NCI-H345 treated with DMSO at 0.1 percent for 48 hours (cell line): ENCODE data around the gene WDR74.
"Not testable (repeated sequence)": the region's sequence is repeated elsewhere in the genome, so short reads cannot be mapped to it uniquely, and the experiment has no call there.

ENCODE experiments used
- DNase-seq: peaks from one replicate; lab custom pipeline; 2025; ENCODE audit not compliant: unreplicated experiment; lab: John Stamatoyannopoulos, UW

The WDR74 gene

GRCh38 chr11:62839050-62839945 lies at the start of gene WDR74:
Gene WDR74 (minus strand): TSS chr11:62839590. CDS start chr11:62839570, 20 bp downstream.
- peak; percentile 90 for DNase-seq

GRCh38 chr11:62889126-62889483 lies 49.7 kb upstream of the WDR74 start:
- no peak for DNase-seq

GRCh38 chr11:62888406-62888805 lies 49.0 kb upstream of the WDR74 start:
- no peak for DNase-seq

GRCh38 chr11:62885137-62885750 lies 45.9 kb upstream of the WDR74 start:
- no peak for DNase-seq

- DNase-seq = no peak
Observed at GRCh38 chr11:62883673-62884072, 44.3 kb upstream of the WDR74 start.

- DNase-seq = no peak
Observed at GRCh38 chr11:62882788-62883501, 43.6 kb upstream of the WDR74 start.

GRCh38 chr11:62882431-62882749 lies 43.0 kb upstream of the WDR74 start:
- no peak for DNase-seq

- peak; percentile 79 for DNase-seq
Observed at GRCh38 chr11:62881579-62882430, 42.4 kb upstream of the WDR74 start.

GRCh38 chr11:62880803-62881578 lies 41.6 kb upstream of the WDR74 start, which contains the start of gene SLC3A2:
Gene SLC3A2 (plus strand): TSS chr11:62880896. CDS start chr11:62881024, 128 bp downstream.
- DNase-seq = peak; percentile 79

- DNase-seq = no peak
Observed at GRCh38 chr11:62880231-62880802, 40.9 kb upstream of the WDR74 start.

- DNase-seq = no peak
Observed at GRCh38 chr11:62879235-62879978, 40.0 kb upstream of the WDR74 start.

GRCh38 chr11:62876712-62877111 lies 37.3 kb upstream of the WDR74 start:
- no peak for DNase-seq

- no peak for DNase-seq
Observed at GRCh38 chr11:62875698-62876478, 36.5 kb upstream of the WDR74 start.

GRCh38 chr11:62874851-62875250 lies 35.5 kb upstream of the WDR74 start:
- no peak for DNase-seq

GRCh38 chr11:62865635-62866034 lies 26.2 kb upstream of the WDR74 start:
- DNase-seq = no peak

GRCh38 chr11:62863687-62864335 lies 24.4 kb upstream of the WDR74 start:
- DNase-seq = no peak

- DNase-seq = not testable (repeated sequence)
Observed at GRCh38 chr11:62861564-62862192, 22.3 kb upstream of the WDR74 start.
